SK-N-DZ (cell line): Measurements from ENCODE around the gene ATOH1. TPM values are rescaled to one million over a fixed set of nuclear protein-coding genes. Genes with fewer than 3 reads are reported as not detected.

Experiments
- DNase-seq: peaks from one replicate; pipeline ENCODE4 v3.0.0-alpha.2; 2015; ENCODE audit warnings: low spot score
- polyA plus RNA-seq, 2 experiments: library from polyadenylated mRNA; depleted of rRNA; stranded (reverse); fragments of >200 nt; gene quantifications; 2 replicates each; pipeline ENCODE4 v1.2.3, GENCODE V29; 2014

Gene ATOH1
- 0.20 TPM in 1 of 2 replicates, not detected in the other for polyA plus RNA-seq (2014; cell fraction: cytosol; rRNA removed)
- polyA plus RNA-seq (2014; cell fraction: nucleus; rRNA removed), result 0.13 TPM in 1 of 2 replicates, not detected in the other

- DNase-seq, result peak; percentile 20
Observed at GRCh38 chr4:93828332-93828994, at the start of gene ATOH1. Gene ATOH1, plus strand, starts transcription at chr4:93828753. Its CDS starts 174 bp downstream, at chr4:93828927.

DNA sequence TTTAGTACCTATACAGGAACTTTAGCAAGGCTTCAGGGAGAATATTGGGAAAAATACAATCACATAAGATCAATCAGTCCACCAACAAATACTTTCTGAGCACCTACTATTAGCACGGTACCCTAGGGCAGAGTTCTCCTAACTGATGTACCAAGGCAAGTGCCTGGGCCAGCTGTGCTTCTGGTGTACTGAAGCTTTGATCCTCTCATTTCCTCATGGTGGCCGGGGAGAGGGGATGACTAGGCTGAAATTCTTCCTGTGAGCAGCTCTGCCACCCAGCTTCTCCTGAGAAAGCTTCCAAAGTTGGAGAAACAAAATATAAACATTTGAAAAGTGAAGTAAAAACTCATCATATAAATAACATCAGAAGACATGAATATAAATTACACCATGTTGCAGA, 49.3 kb upstream of the ATOH1 start:
- no peak for DNase-seq

DNA sequence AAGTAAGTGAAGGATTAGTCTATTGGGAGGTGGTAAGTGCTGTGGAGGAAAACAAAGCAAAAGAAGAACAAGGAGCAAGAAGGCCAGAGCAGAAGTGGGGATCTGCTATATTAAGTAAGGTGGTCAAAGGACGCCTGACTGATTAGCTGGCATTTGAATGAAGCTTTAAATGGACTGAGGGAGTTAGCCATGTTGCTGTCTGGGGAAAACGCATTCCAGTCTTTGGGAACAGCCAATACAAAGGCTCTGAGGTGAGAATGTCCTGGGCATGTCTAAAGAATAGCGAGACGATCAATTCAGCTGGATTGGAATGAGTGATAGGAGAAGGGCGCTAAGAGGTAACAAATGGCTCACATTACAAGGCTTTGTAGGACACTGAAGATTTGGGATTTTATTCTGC, 48.5 kb upstream of the ATOH1 start:
- no peak for DNase-seq

- DNase-seq, result no peak
Observed at GRCh38 chr4:93781198-93781597, 47.4 kb upstream of the ATOH1 start.

DNA sequence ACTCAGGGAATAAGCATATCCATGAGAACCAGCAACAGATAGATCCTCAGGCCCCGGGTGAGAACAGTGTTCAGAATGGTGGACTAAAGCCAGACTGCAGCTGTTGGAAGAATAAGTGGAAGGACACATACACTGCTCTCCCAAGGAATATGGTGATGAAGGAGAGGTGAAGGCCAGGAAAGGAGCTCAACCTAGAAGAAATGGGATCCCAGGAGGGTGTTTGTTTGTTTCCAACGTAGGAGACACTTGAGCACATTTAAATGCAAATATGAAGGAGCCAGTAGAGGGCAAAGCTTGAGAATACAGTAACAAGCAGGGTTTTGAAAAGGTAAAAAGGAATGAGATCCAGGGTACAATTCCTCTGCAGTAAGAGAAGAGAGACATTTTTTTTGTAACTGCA, 42.4 kb upstream of the ATOH1 start:
- DNase-seq, result no peak

GRCh38 chr4:93788712-93789111, 39.8 kb upstream of the ATOH1 start:
- DNase-seq, result peak; percentile 12

GRCh38 chr4:93791570-93792195, 36.9 kb upstream of the ATOH1 start:
- DNase-seq, result peak; percentile 51

DNA sequence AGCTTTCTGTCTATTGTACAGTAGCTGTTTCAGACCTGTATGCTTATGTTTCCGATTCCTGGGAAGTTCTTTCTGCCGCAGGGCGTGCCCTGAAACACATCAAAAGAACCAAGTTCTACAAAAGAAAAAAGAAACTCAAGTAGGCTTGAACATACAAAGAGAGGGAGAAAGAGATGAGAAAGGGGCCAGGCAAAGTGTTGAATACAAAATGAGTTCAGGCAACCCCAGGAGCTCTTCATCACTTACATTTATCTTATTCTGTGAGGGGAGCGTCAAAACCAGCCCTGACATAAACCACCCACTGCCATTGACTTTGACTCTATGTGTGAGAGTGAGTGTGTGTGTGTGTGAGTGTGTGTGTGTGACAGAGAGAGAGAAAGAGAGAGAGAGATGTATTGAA, 26.5 kb upstream of the ATOH1 start:
- no peak for DNase-seq

- DNase-seq, result no peak
Observed at GRCh38 chr4:93809773-93810172, 18.8 kb upstream of the ATOH1 start.

DNA sequence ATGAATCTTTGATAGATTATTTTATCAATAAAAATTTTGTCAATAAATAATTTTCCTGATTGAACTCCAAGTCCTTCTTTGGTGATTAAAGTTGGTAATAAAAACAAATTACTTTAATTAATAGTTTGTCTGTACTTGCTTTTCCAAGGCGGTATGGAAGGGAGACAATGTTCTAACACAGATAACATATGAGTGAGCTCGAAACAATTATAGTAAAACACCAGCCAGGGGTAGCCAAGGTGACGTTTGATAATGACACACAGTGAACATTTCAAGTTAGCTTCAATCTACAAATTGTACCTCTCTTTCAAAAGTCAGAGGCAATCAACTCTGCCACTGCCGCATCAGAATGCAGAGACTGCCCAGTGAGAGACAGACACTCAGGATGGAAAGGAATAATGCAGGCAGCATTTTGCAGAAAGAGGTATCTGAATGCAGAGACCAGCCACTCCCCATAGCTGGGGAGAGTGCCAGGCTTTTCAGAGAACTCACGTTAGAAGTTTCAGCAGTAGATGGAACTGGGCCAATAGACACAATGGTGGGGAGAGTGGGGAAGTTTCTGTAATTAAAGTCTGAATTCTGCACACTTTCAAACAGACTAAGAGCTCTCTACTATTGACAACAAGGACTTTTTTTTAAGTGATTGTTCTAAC, 18.1 kb upstream of the ATOH1 start:
- no peak for DNase-seq

- no peak for DNase-seq
Observed at GRCh38 chr4:93813092-93813491, 15.5 kb upstream of the ATOH1 start.

- no peak for DNase-seq
Observed at GRCh38 chr4:93814141-93814540, 14.4 kb upstream of the ATOH1 start.

DNA sequence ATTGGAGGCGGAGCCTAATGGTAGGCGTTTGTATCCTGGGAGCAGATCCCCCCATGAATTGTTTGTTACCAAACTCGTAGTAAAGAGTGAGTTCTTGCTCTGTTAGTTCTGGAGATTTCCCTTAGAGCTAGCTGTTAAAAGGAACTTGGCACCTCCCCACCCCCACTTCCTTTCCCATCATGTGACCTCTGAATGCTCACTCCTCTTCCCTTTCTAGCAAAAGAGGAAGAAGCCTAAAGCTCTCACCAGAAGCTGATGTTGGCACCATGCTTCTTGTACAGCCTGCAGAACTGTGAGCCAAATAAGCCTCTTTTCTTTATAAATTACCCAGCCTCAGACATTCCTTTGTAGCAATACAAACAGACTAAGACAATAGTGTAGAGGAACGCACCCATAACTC, 13.8 kb upstream of the ATOH1 start:
- no peak for DNase-seq

GRCh38 chr4:93825551-93826216, 2.9 kb upstream of the ATOH1 start:
- DNase-seq, result no peak

GRCh38 chr4:93827272-93827947, 1.1 kb upstream of the ATOH1 start:
- no peak for DNase-seq

- peak; percentile 20 for DNase-seq
Observed at GRCh38 chr4:93828995-93829819, 654 bp downstream of the ATOH1 start.

DNA sequence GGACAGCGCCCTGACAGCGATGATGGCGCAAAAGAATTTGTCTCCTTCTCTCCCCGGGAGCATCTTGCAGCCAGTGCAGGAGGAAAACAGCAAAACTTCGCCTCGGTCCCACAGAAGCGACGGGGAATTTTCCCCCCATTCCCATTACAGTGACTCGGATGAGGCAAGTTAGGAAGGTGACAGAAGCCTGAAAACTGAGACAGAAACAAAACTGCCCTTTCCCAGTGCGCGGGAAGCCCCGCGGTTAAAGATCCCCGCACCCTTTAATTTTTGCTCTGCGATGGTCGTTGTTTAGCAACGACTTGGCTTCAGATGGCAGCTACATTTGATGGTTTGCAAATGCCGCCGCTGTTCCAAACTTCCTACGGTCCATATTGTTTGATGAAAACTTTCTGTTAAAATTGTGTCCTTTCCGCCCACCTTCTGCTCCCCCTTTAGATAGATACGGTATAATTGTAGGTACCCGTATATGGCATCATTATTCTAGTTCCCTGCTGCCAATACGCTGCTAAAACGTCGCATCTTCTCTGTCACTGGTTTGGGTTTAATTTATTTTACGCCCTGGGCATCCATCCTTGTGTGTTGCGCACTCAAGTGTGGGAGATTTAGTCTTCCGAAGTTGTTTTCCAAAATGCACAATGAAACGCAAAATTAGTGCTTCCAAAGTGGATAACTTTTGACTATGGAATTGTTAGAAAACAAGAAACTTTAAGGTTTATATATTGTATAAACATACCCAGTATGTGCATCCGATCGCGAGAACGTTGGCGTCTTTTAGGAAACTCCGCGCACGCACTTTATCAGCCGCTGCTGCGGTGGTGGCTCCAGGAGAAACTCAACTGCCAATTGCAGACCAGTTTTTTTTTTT, 1.5 kb downstream of the ATOH1 start:
- no peak for DNase-seq

DNA sequence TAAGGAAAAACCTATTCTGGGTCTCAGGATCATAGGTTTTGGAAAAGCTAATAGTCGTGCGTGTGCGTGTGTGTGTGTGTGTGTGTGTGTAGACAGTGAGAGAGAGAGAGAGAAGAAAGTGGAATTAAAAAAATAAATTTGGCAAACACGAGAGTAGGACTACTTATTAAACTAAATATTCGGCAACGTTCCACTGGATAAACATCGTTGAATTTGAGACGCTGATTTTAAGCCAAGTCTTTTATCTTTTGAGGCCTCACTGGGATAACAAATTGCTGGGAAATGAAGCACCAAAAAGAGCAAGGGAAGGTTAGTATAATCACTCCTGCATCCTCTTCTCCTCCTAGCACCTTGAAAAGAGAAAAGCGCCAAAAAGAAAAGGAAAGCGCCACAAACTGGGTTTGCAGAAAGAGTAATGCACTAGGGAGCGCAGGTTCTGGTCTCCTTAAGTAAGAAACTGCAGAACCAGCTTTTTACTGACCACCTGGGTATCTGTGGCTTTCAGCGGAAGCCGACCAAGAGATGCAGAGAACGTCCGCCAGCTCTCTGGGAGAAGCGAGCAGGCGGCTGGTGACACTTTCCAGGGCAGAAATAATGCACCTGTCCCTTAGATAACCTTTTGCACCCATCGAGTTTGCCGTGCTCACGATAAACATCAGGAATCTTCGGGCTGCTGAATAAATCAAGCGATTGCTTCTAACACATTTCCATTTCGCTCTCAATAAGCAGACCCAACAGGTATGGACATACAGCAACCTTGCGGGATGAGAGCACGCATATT, 3.4 kb downstream of the ATOH1 start:
- DNase-seq, result peak; percentile 77
